LNCaP clone FGC (cell line): ENCODE measurements around the gene TANGO6.

Experiments used
- DNase-seq: peaks from one replicate; pipeline ENCODE4 v3.0.0-alpha.2; 2011; ENCODE audit warnings: low read depth
- H3K4me3 ChIP-seq: 2 replicates; pipeline ENCODE4 v1.5.1; 2011; ENCODE audit warnings: mild to moderate bottlenecking, low read depth, low read length, control low read depth
- TF ChIP-seq, protein P1 (sequence below): IDR thresholded peaks from 2 replicates; pipeline ENCODE4 v1.5.1; 2012; ENCODE audit warnings: mild to moderate bottlenecking; ENCODE audit not compliant: control insufficient read depth, insufficient read depth; ENCODE audit errors: extremely low read depth

TANGO6 gene

DNA sequence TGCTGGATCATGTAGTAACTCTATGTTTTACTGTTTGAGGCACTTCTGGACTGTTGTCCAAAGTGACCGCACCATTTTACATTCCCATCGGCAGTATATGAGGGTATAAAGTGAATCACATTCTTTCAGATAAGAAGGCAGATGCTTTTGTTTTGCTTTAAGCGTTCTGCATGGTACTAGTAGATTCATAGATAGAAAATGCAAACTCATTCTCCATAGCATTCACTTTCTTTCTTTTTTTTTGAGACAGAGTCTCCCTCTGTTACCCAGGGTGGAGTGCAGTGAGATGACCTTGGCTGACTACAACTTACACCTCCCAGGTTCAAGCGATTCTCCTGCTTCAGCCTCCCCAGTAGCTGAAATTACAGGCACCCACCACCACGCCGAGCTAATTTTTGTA is 40.4 kb downstream of the TANGO6 start:
- H3K4me3 ChIP-seq = no peak overlapping the region
- no peak for DNase-seq
- TF ChIP-seq, protein P1, sequence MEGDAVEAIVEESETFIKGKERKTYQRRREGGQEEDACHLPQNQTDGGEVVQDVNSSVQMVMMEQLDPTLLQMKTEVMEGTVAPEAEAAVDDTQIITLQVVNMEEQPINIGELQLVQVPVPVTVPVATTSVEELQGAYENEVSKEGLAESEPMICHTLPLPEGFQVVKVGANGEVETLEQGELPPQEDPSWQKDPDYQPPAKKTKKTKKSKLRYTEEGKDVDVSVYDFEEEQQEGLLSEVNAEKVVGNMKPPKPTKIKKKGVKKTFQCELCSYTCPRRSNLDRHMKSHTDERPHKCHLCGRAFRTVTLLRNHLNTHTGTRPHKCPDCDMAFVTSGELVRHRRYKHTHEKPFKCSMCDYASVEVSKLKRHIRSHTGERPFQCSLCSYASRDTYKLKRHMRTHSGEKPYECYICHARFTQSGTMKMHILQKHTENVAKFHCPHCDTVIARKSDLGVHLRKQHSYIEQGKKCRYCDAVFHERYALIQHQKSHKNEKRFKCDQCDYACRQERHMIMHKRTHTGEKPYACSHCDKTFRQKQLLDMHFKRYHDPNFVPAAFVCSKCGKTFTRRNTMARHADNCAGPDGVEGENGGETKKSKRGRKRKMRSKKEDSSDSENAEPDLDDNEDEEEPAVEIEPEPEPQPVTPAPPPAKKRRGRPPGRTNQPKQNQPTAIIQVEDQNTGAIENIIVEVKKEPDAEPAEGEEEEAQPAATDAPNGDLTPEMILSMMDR = no peak

DNA sequence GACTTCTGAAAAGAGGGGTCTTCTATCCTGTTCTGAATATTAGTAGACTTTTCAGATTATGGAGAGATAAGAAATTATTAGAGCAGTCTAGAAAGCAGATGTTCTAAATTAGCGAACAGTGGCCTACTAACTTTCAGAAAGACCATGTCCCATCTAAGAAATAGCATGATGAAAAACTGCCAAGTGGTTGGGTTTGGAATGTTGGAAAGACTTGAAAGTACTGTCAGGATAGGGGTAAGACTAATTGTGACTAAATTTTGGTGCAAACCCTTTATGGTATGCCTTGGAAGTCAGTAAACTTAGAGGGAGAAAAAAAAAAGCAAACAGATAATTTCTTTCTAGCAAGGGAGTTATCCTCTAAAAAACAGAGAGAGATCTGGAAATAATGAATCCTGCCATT is 41.1 kb downstream of the TANGO6 start:
- no peak overlapping the region for H3K4me3 ChIP-seq
- DNase-seq = no peak
- TF ChIP-seq, protein P1 = no peak

DNA sequence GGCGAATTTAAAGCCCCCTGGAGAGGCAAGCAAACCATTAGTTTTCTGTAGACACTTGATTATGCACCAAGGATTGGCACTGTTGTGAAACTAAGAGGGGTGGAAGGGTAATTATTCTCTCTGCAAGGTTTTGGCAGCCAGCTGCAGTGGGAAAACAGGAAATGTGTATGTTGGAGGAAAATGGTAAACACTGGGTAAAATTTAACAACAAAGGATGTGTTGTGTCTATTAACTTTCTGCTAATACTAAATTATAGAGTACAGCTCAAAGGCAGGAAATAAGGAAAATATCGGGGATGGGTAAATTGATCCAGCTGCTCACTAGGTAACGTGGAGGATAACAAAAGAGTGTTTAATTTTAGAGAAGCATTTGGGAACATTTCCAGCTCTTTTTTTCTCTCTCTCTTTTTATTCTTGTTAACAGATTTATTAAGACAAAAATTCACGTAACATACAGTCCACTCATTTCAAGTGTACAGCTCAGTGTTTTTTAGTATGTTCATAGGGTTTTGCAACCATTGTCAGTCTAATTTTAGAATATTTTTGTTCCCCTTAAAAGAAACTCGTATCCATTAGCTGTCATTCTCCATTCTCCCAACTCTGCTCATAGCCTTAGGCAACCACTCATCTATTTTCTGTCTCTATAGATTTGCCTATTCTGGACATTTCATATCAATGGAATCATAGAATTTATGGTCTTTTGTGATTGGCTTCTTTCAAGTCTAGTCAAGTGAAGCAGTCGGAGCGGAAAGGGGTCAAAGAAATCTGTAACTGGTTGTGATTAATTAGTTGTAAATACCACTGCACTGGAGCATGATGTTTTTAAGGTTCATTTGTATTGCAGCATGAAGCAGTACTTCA is 41.8 kb downstream of the TANGO6 start:
- DNase-seq = no peak
- TF ChIP-seq, protein P1 = no peak
- H3K4me3 ChIP-seq = no peak overlapping the region

DNA sequence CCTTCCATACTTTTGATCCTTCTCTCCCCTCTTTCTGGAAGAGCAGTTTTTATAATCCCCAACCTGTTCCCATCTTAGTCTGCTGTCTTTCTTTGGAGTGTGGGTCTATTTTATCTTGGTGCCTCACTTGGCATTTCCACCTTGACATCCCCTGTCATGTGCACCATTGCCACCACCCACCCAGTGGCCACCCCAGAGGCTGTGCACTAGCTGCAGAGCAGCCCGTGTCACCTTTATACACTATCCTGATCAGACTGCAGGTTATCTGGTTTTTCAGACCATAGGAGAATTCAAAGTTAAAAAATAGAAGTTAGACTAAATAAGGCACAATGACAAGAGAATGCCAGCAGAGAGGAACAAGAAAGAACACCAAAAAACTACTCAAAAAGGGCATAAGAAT is 43.8 kb downstream of the TANGO6 start:
- DNase-seq = no peak
- no peak overlapping the region for H3K4me3 ChIP-seq
- TF ChIP-seq, protein P1 = no peak

DNA sequence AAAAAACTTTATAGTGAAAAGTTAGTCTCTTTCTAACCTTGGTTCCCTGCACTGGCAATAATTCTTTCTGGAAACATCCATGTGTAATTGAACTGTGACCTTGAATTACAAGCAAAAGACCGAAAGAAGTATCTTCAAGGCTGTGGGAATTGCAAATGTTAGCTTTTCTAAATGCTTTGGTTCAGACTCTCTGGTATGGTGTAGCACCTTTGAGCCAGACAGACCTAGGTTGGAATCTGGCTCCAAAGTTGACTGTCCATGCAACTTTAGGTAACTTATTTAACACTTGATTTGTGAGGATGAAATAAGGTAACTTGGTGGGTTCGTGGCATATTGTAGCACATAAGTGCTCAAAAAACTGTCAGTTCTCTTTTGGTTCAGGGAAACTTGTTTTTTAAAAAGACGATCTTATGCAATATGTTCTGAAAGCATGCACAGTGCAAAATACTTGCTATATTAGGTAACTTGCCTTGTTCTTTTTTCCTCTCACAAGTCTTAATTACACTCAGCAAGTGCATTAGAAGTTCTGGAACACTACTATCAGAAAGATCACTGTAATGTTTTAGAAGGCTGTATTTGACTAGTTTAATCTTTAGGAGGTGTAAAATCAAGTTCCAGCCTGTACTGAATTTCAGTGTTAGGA is 46.3 kb downstream of the TANGO6 start:
- no peak overlapping the region for H3K4me3 ChIP-seq
- DNase-seq = no peak
- TF ChIP-seq, protein P1 = no peak

DNA sequence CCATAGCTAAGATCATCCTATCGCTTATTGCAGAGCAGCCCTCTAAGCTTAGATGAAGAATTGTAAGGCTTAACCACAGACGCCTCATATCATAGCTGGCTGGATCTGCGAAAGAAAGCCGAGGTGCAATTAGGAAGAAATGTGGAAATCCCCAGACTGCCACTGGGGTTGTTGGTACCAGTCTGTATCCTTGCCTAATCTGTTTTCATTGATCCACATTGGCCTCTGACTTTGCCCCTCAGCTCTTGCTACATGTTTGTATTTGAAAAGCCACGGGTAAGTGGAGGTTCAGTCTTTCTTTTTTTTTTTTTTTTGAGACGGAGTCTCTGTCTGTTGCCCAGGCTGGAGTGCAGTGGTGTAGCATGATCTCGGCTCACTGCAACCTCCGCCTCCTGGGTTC is 48.9 kb downstream of the TANGO6 start:
- H3K4me3 ChIP-seq = no peak overlapping the region
- TF ChIP-seq, protein P1 = no peak
- DNase-seq = no peak
